Uterus (tissue), 2 donors: ENCODE data around the gene PRKCE.

Experiments used
- POLR2A ChIP-seq, 2 donors: fragments of 450-650 bp; IDR thresholded peaks; one replicate each; pipeline ENCODE4 v1.6.1; 2016; ENCODE audit warnings: antibody characterized with exemption in 2 of 2, mild to moderate bottlenecking in 1 of 2, moderate library complexity in 1 of 2
- TF ChIP-seq, protein P1 (sequence below), 4 experiments: fragments of 200-600 bp in 2 of 4; fragments of 450-650 bp in 2 of 4; sonication (generic) in 2 of 4; IDR thresholded peaks; one replicate each; pipeline ENCODE4 v1.5.1; 2016 to 2019; ENCODE audit warnings: antibody characterized with exemption in 4 of 4, mild to moderate bottlenecking in 2 of 4, moderate library complexity in 1 of 4

- TF ChIP-seq, protein P1, sequence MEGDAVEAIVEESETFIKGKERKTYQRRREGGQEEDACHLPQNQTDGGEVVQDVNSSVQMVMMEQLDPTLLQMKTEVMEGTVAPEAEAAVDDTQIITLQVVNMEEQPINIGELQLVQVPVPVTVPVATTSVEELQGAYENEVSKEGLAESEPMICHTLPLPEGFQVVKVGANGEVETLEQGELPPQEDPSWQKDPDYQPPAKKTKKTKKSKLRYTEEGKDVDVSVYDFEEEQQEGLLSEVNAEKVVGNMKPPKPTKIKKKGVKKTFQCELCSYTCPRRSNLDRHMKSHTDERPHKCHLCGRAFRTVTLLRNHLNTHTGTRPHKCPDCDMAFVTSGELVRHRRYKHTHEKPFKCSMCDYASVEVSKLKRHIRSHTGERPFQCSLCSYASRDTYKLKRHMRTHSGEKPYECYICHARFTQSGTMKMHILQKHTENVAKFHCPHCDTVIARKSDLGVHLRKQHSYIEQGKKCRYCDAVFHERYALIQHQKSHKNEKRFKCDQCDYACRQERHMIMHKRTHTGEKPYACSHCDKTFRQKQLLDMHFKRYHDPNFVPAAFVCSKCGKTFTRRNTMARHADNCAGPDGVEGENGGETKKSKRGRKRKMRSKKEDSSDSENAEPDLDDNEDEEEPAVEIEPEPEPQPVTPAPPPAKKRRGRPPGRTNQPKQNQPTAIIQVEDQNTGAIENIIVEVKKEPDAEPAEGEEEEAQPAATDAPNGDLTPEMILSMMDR (IDR thresholded peaks at IDR 0.05), result no peak
- TF ChIP-seq POLR2A (IDR thresholded peaks at IDR 0.05), result no peak
These were observed 241.3 kb downstream of the PRKCE start for GRCh38 chr2:45892757-45893156.
